Activated naive CD8-positive, alpha-beta T cell treated with anti-CD3 and anti-CD28 coated beads, Interleukin-2, amount 50 U/mL, for 16 hours (primary cell): Measurements from ENCODE around the gene CCDC141.

Experiments used
- DNase-seq: peaks from one replicate; pipeline ENCODE4 v3.0.0-alpha.2; 2020; ENCODE audit warnings: low read depth, low spot score

The CCDC141 gene

GRCh38 chr2:178827739-178828485 lies 222.0 kb downstream of the CCDC141 start:
- no peak for DNase-seq

DNA sequence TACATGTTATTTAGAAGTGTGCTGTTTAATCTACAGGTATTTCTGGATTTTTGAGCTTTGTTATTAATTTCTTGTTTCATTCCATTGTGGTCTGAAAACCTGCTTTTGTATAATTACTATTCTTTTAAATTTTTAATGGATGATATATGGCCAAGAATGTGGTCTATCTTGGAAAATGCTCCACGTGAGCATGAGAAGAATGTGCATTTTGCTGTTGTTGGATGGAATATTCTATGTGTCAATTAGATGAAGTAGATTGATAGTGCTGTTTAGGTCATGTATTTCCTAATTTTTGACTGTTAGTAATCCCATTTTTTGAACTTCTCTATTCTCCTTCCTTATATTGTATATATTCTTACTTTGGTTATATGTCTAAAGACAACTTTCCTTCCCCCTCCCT lies 222.8 kb downstream of the CCDC141 start:
- no peak for DNase-seq

GRCh38 chr2:178825183-178825582 lies 224.8 kb downstream of the CCDC141 start:
- no peak for DNase-seq

GRCh38 chr2:178824181-178824580 lies 225.8 kb downstream of the CCDC141 start:
- no peak for DNase-seq

DNA sequence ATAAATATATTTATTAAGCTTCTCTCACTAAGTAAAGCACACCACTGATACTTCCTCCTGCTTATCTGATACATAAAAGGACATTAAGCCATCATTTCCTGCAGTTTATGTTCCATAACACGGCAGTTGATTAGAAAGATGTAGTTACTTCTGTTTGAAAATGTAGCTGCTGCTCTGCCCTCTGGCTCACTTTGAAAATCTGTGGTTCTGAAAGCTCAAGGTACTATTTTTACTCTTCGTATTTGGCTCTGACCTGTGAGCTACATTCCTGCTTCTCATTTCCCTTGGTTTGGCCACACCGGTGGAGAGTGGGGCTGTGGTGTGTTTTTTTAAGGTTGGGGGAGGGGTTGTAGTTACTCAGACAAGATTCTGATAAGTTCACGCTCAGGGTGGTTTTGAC lies 229.9 kb downstream of the CCDC141 start:
- no peak for DNase-seq

DNA sequence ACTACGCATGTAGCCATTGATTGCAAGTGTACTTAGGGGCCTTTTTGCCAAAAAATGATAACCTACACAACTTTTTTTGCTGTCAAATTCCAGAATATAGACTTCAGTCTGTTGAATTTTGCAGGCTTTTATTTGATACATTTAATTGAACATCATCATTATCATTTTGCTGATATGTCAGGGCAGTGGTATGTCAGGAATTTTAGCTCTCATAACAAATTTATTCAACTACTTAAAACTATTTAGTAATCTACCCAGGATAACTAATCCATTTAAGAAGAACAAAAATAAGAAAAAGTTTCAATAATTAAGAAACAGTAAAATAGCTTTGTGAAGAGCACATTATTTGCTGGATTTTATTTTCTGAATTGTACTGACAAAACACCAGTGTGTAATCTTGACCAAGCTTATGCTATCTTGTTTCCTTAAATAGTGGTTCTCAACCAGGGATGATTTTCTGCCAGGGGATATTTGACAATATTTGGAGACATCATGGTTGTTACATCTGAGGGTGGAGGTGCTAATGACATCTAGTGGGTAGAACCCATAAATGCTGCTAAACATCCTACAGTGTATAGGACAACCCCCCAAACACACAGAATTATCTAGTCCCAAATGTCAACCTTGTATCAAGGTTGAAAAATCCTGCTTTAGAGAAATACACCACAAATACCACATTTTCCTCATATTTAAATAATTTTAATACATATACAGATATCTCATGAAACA lies 230.6 kb downstream of the CCDC141 start:
- DNase-seq: no peak

GRCh38 chr2:178811901-178812300 lies 238.0 kb downstream of the CCDC141 start:
- DNase-seq: no peak

GRCh38 chr2:178811045-178811444 lies 238.9 kb downstream of the CCDC141 start:
- no peak for DNase-seq

- DNase-seq: no peak
These were observed 239.5 kb downstream of the CCDC141 start for GRCh38 chr2:178810422-178810821.

DNA sequence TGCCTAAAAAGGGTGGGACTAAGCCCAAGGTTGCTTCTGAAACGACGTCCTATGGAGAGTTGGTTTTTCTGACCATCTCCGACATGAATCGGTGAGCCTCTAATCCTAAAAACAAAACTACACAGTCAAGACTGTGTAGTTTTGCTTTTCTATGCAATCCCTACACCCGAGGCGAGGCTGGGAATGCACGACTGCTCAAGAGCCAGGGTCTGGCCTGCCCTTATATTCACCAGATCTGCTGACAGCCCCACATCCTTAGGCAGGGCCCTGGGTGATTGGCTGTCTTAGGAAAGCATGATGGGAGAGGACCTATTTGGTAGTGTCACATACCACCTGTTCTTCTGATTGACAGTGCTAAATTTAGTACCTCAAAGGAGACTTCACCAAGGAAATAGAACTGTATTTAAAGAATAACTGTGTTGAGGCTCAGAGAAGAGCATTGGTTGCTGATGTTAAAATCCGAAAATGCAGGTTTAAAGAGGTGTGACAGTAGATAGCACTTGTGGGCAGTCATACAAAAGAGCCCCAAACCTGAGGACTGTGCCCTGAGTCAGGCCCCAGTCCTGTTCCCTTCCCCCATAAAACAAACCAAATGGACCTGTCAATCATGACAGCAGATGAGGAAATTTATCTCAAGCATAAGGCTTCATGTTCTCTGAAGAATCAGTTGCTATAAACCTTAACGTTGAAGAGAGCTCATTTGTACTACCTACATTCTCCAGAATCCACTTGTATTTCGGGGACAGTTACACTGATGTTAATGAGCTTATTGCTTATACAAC lies 242.5 kb downstream of the CCDC141 start, which contains the start of gene TTN:
Gene TTN (minus strand): TSS at position 197 of the 782 bp plus-strand sequence. CDS start 2,781 bp downstream, outside the sequence.
- no peak for DNase-seq

DNA sequence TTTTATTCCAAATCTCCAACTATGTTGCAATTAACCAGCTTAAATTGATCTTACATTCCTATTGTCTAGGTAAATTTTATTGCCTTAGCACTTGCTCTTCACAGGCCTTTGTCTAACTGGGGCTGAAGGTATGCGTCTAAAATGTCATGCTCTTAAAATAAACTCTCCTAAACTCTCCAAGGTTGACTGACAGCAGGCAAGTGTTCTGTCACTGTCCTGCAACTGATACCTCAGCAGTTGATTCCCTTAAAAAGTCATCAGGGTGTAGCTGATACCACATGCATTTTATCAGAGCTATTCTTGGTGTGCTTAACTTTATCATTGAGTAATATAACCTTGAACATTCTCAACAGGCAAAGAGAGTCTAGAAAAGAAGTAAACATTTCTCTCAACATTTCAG lies 243.4 kb downstream of the CCDC141 start:
- no peak for DNase-seq

GRCh38 chr2:178805457-178805856 lies 244.5 kb downstream of the CCDC141 start:
- no peak for DNase-seq

DNA sequence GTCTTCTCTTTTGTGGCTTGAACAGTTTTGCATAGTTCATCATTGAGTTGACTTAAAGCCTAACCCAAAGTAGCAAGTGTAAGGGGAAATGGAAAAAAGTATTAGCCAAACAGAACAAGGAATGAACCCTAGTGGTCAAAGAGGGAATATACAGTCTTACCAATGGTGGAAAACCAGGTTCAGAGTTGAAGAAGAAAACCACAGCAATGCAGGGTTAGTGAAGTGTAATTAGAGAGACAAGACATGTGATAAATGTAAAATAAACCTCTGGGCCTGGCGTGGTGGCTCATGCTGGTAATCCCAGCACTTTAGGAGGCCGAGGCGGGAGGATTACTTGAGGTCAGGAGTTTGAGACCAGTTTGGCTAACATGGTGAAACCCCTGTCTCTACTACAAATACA lies 245.1 kb downstream of the CCDC141 start:
- DNase-seq: no peak

DNA sequence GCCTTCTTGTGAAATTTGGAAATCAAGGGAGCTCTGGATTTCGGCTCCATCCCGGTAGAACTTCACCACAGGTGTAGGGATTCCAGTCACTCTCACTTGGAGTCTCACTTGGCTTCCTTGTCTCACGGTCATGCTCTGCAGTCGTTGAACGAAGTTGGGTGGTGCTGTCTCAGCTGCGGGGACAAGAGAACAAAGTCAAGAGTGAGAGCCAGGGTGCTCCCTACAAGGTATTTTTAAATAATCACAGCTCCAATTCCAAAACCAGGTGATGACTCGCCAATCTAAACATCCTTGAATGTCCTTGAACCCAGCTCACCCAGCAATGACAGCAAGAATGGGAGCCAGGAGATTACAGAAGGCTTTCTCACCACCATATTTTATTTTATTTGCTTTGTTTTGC lies 249.4 kb downstream of the CCDC141 start:
- no peak for DNase-seq

GRCh38 chr2:178799305-178799704 lies 250.6 kb downstream of the CCDC141 start:
- DNase-seq: no peak

- DNase-seq: no peak
These were observed 253.8 kb downstream of the CCDC141 start for GRCh38 chr2:178796079-178796677.

GRCh38 chr2:178787934-178788333 lies 262.0 kb downstream of the CCDC141 start:
- DNase-seq: no peak

GRCh38 chr2:178787155-178787554 lies 262.8 kb downstream of the CCDC141 start:
- no peak for DNase-seq

DNA sequence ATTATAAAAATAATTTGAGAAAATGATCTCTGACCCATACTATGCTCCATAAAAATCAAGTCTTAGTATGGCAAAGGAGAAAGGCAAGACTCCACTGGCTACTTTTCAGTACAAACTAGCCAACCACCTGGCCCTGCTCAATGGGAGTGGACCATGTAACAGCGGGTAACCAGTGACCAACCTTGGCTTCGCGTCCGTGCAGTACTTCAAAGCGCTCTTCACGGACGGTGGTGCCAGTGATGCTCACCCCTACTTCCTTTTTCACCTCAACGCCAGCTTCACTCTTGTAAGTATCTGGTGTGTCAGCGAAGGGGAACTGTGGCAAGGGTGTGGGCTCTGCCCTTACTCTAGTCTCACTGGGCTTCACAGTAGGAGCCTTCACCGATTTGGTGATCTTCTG lies 266.0 kb downstream of the CCDC141 start:
- no peak for DNase-seq

DNA sequence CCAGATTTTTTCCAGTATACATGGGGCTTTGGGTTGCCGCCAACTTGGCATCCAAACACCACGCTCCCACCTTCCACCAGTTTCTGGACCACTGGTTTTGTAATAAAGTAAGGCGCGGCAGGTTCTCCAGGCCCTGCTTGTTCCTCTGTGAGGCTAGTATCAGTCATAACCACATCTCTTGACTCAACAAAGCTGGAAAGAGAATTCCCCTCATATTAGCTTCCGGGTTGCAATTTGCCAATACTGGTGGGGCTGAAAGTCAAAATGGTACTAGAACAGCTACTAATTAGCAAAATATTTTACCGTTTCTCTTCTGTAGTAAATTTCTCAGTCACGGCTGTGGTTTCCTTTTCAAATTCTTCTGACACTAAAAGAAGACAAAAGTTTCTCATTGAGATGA lies 267.7 kb downstream of the CCDC141 start:
- no peak for DNase-seq
